Immature natural killer cell (primary cell): ENCODE measurements around the gene FERMT1. TPM values are rescaled to one million over a fixed set of nuclear protein-coding genes. Genes with fewer than 3 reads are reported as not detected.
A peak's percentile ranks its signal among the peaks of the same experiment; 100 is the strongest.

Experiments used
- DNase-seq, 3 donors: peaks; one replicate each; pipeline ENCODE4 v3.0.0; 2022; ENCODE audit warnings: mixed read lengths in 1 of 3
- H3K27ac Mint-ChIP-seq, 6 donors: one replicate each; pipeline ENCODE4 v1.8.0; 2020; ENCODE audit warnings: mixed read lengths in 6 of 6, mild to moderate bottlenecking in 5 of 6, inconsistent platforms in 4 of 6, moderate library complexity in 3 of 6
- H3K27me3 Mint-ChIP-seq, 3 donors: one replicate each; pipeline ENCODE4 v1.8.0; 2020 to 2021; ENCODE audit warnings: low read depth in 3 of 3, mild to moderate bottlenecking in 3 of 3, mixed read lengths in 3 of 3, moderate library complexity in 3 of 3, inconsistent platforms in 1 of 3
- H3K36me3 Mint-ChIP-seq, 3 donors: one replicate each; pipeline ENCODE4 v1.8.0; 2020; ENCODE audit warnings: mixed read lengths in 3 of 3, inconsistent platforms in 2 of 3, mild to moderate bottlenecking in 2 of 3
- H3K4me1 Mint-ChIP-seq, 2 donors: one replicate each; pipeline ENCODE4 v1.8.0; 2020; ENCODE audit warnings: inconsistent platforms in 2 of 2, mild to moderate bottlenecking in 2 of 2, mixed read lengths in 2 of 2, moderate library complexity in 1 of 2
- H3K4me3 Mint-ChIP-seq, 5 donors: one replicate each; pipeline ENCODE4 v1.8.0; 2020; ENCODE audit warnings: mild to moderate bottlenecking in 5 of 5, mixed read lengths in 5 of 5, inconsistent platforms in 3 of 5, moderate library complexity in 3 of 5
- H3K9me3 Mint-ChIP-seq, 6 donors: one replicate each; pipeline ENCODE4 v1.8.0; 2020; ENCODE audit warnings: mild to moderate bottlenecking in 6 of 6, mixed read lengths in 6 of 6, inconsistent platforms in 4 of 6, moderate library complexity in 3 of 6
- polyA plus RNA-seq, 3 donors: library from polyadenylated mRNA; unstranded; fragments of 300-500 nt; fragmentation: Illumina TruSeq; gene quantifications; one replicate each; pipeline ENCODE4 v1.2.3, GENCODE V29; 2021

The FERMT1 gene
- polyA plus RNA-seq, result not detected

GRCh38 chr20:6122873-6123648, at the start of gene FERMT1:
FERMT1 (minus strand) TSS chr20:6123030; CDS start chr20:6119554, 3,476 bp downstream.
- no peak for DNase-seq
- H3K36me3 Mint-ChIP-seq, result no peaks in the 10 kb centered on the region
- no peak within 1 kb of the TSS for H3K27ac Mint-ChIP-seq
- H3K4me3 Mint-ChIP-seq, result peak within 1 kb of the TSS in 4 of 5 donors; percentile 3 to 42 (median 40)
- H3K4me1 Mint-ChIP-seq, result peaks cover 3 to 5% of the 10 kb centered on the region in 2 donors
- peaks cover 0 to 8% (median 0%) of the 10 kb centered on the region in 6 donors for H3K9me3 Mint-ChIP-seq
- H3K27me3 Mint-ChIP-seq, result peaks cover 0 to 19% (median 11%) of the 10 kb centered on the region in 3 donors

- Mint-ChIP-seq H3K27ac (no peak overlapping the region), H3K27me3 (peaks cover 3 to 6% (median 4%) of the 10 kb centered on the region in 3 donors), H3K36me3 (no peaks in the 10 kb centered on the region), H3K9me3 (peaks cover 0 to 3% (median 0%) of the 10 kb centered on the region in 6 donors), H3K4me3 (no peak overlapping the region), H3K4me1 (no peaks in the 10 kb centered on the region)
- DNase-seq, result no peak
These were observed 46.4 kb upstream of the FERMT1 start for GRCh38 chr20:6169251-6169650.

GRCh38 chr20:6168204-6168603, 45.4 kb upstream of the FERMT1 start:
- peaks cover 0 to 3% (median 0%) of the 10 kb centered on the region in 6 donors for H3K9me3 Mint-ChIP-seq
- no peaks in the 10 kb centered on the region for H3K36me3 Mint-ChIP-seq

GRCh38 chr20:6165346-6165745, 42.5 kb upstream of the FERMT1 start:
- H3K4me1 Mint-ChIP-seq, result no peaks in the 10 kb centered on the region
- no peak for DNase-seq
- peaks cover 0 to 4% (median 3%) of the 10 kb centered on the region in 3 donors for H3K27me3 Mint-ChIP-seq
- no peak overlapping the region for H3K4me3 Mint-ChIP-seq
- no peaks in the 10 kb centered on the region for H3K36me3 Mint-ChIP-seq
- H3K9me3 Mint-ChIP-seq, result peaks cover 0 to 5% (median 0%) of the 10 kb centered on the region in 6 donors
- no peak overlapping the region for H3K27ac Mint-ChIP-seq

More at GRCh38 chr20:6168204-6168603, 45.4 kb upstream of the FERMT1 start:
- no peaks in the 10 kb centered on the region for H3K4me1 Mint-ChIP-seq
- no peak overlapping the region for H3K4me3 Mint-ChIP-seq
- H3K27me3 Mint-ChIP-seq, result peaks cover 0 to 6% (median 2%) of the 10 kb centered on the region in 3 donors
- no peak for DNase-seq
- H3K27ac Mint-ChIP-seq, result no peak overlapping the region

GRCh38 chr20:6164421-6165341, 41.9 kb upstream of the FERMT1 start:
- Mint-ChIP-seq H3K4me1 (no peaks in the 10 kb centered on the region), H3K9me3 (peaks cover 0 to 5% (median 0%) of the 10 kb centered on the region in 6 donors), H3K36me3 (no peaks in the 10 kb centered on the region), H3K4me3 (no peak overlapping the region), H3K27ac (no peak overlapping the region), H3K27me3 (peaks cover 0 to 4% (median 3%) of the 10 kb centered on the region in 3 donors)
- DNase-seq, result no peak

- Mint-ChIP-seq H3K36me3 (no peaks in the 10 kb centered on the region), H3K4me1 (no peaks in the 10 kb centered on the region), H3K27me3 (peaks cover 0 to 7% (median 6%) of the 10 kb centered on the region in 3 donors), H3K27ac (no peak overlapping the region), H3K4me3 (no peak overlapping the region), H3K9me3 (peaks cover 4 to 17% (median 14%) of the 10 kb centered on the region in 6 donors)
- DNase-seq, result no peak
These were observed 37.9 kb upstream of the FERMT1 start for GRCh38 chr20:6160736-6161135.

- H3K4me1 Mint-ChIP-seq, result no peaks in the 10 kb centered on the region
- DNase-seq, result no peak
- peaks cover 4 to 23% (median 14%) of the 10 kb centered on the region in 6 donors for H3K9me3 Mint-ChIP-seq
- no peak overlapping the region for H3K4me3 Mint-ChIP-seq
- H3K36me3 Mint-ChIP-seq, result no peaks in the 10 kb centered on the region
- peaks cover 3 to 12% (median 8%) of the 10 kb centered on the region in 3 donors for H3K27me3 Mint-ChIP-seq
- H3K27ac Mint-ChIP-seq, result no peak overlapping the region
These were observed 34.5 kb upstream of the FERMT1 start for GRCh38 chr20:6157345-6157744.

GRCh38 chr20:6152777-6153176, 29.9 kb upstream of the FERMT1 start:
- H3K4me3 Mint-ChIP-seq, result no peak overlapping the region
- H3K4me1 Mint-ChIP-seq, result no peaks in the 10 kb centered on the region
- no peaks in the 10 kb centered on the region for H3K36me3 Mint-ChIP-seq
- H3K27ac Mint-ChIP-seq, result no peak overlapping the region
- H3K9me3 Mint-ChIP-seq, result peaks cover 4 to 20% (median 14%) of the 10 kb centered on the region in 6 donors
- H3K27me3 Mint-ChIP-seq, result peaks cover 3 to 12% (median 5%) of the 10 kb centered on the region in 3 donors
- DNase-seq, result no peak

GRCh38 chr20:6148073-6148472, 25.2 kb upstream of the FERMT1 start:
- Mint-ChIP-seq H3K4me1 (no peaks in the 10 kb centered on the region), H3K36me3 (no peaks in the 10 kb centered on the region), H3K27ac (no peak overlapping the region), H3K9me3 (peaks cover 0 to 2% (median 0%) of the 10 kb centered on the region in 6 donors), H3K4me3 (no peak overlapping the region), H3K27me3 (peaks cover 2 to 5% (median 5%) of the 10 kb centered on the region in 3 donors)
- DNase-seq, result no peak

- Mint-ChIP-seq H3K9me3 (no peaks in the 10 kb centered on the region), H3K36me3 (no peaks in the 10 kb centered on the region), H3K4me3 (no peak overlapping the region), H3K27ac (no peak overlapping the region), H3K27me3 (peaks cover 0 to 12% (median 0%) of the 10 kb centered on the region in 3 donors), H3K4me1 (no peaks in the 10 kb centered on the region)
- peak; percentile 11 to 26 (median 23) for DNase-seq
These were observed 19.6 kb upstream of the FERMT1 start for GRCh38 chr20:6142348-6142993.

- peaks cover 0 to 10% (median 2%) of the 10 kb centered on the region in 3 donors for H3K27me3 Mint-ChIP-seq
- H3K9me3 Mint-ChIP-seq, result no peaks in the 10 kb centered on the region
- no peaks in the 10 kb centered on the region for H3K4me1 Mint-ChIP-seq
- H3K36me3 Mint-ChIP-seq, result no peaks in the 10 kb centered on the region
- no peak overlapping the region for H3K4me3 Mint-ChIP-seq
- H3K27ac Mint-ChIP-seq, result no peak overlapping the region
- DNase-seq, result no peak
These were observed 18.1 kb upstream of the FERMT1 start for GRCh38 chr20:6140947-6141346.

- H3K36me3 Mint-ChIP-seq, result no peaks in the 10 kb centered on the region
- no peak overlapping the region for H3K4me3 Mint-ChIP-seq
- no peaks in the 10 kb centered on the region for H3K9me3 Mint-ChIP-seq
- H3K27me3 Mint-ChIP-seq, result peaks cover 4 to 15% (median 6%) of the 10 kb centered on the region in 3 donors
- H3K4me1 Mint-ChIP-seq, result no peaks in the 10 kb centered on the region
- H3K27ac Mint-ChIP-seq, result no peak overlapping the region
- DNase-seq, result no peak
These were observed 12.5 kb upstream of the FERMT1 start for GRCh38 chr20:6135347-6135746.

- peaks cover 4 to 14% (median 6%) of the 10 kb centered on the region in 3 donors for H3K27me3 Mint-ChIP-seq
- no peak overlapping the region for H3K27ac Mint-ChIP-seq
- no peak overlapping the region for H3K4me3 Mint-ChIP-seq
- no peaks in the 10 kb centered on the region for H3K4me1 Mint-ChIP-seq
- DNase-seq, result no peak
- H3K36me3 Mint-ChIP-seq, result no peaks in the 10 kb centered on the region
- H3K9me3 Mint-ChIP-seq, result no peaks in the 10 kb centered on the region
These were observed 11.8 kb upstream of the FERMT1 start for GRCh38 chr20:6134592-6134991.
